PC-9 (cell line): ENCODE results near the gene TRIM74.
"Not testable (repeated sequence)": the region's sequence is repeated elsewhere in the genome, so short reads cannot be mapped to it uniquely, and the experiment has no call there.

Experiments used
- CTCF ChIP-seq: fragments of 200-600 bp; sonication (generic); conservative IDR thresholded peaks from 2 replicates; pipeline ENCODE4 v1.6.1; 2017; ENCODE audit warnings: mixed run types, antibody characterized with exemption, mild to moderate bottlenecking, moderate library complexity
- EZH2 ChIP-seq: fragments of 200-600 bp; sonication (generic); IDR thresholded peaks from 2 replicates; pipeline ENCODE4 v1.8.0; 2017; ENCODE audit warnings: antibody characterized with exemption, low read depth

- not testable (repeated sequence) for TF ChIP-seq CTCF, EZH2
Observed at GRCh38 chr7:72949686-72950085, 19.6 kb downstream of the TRIM74 start.
